Measurements from ENCODE around the gene FBXW2. TPM values are rescaled to one million over a fixed set of nuclear protein-coding genes. Genes with fewer than 3 reads are reported as not detected.

Gene FBXW2
- total RNA-seq, 1 donor from 2014 or later = 58.4 TPM

DNA sequence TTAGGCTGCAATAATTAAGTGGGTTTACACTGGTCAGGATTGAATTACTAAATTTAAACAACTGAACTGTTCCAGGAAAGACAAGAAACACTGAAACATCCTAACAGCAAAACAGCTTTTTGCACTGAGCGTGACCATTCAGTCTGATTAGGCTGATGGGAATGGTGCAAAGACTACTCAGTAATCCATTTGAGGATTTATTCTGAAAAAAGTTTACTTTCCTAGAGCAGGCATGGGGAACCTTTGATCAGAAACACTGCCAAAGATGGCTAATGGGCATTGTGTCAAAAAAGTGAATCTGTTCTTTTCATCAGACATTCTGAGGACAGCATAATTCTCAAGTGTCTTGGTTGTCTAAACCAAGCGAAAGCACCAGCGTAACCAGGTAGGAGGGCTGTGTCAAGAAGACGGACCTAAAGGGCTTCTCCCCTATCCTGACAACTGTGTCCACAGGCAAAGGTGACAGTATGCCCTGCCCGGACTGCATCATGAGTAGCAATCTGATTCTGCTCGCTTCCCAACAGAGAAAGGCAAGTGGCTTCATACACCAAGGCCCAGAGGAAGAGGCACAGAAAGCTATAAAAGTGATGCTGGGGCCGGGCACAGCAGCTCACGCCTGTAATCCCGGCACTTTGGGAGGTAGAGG is 33.3 kb downstream of the FBXW2 start:
- Mint-ChIP-seq H3K4me1 (ENCODE audit: unreplicated experiment) (no peaks in the 10 kb centered on the region), H3K27ac (ENCODE audit: unreplicated experiment) (no peak overlapping the region), H3K27me3 (ENCODE audit: unreplicated experiment) (no peaks in the 10 kb centered on the region), H3K9me3 (ENCODE audit: unreplicated experiment) (no peaks in the 10 kb centered on the region), H3K36me3 (ENCODE audit: low read depth, unreplicated experiment) (peaks cover 3% of the 10 kb centered on the region), H3K4me3 (ENCODE audit: unreplicated experiment) (no peak overlapping the region)
- DNase-seq (ENCODE audit: low spot score) = no peak
- TF ChIP-seq, protein P1, sequence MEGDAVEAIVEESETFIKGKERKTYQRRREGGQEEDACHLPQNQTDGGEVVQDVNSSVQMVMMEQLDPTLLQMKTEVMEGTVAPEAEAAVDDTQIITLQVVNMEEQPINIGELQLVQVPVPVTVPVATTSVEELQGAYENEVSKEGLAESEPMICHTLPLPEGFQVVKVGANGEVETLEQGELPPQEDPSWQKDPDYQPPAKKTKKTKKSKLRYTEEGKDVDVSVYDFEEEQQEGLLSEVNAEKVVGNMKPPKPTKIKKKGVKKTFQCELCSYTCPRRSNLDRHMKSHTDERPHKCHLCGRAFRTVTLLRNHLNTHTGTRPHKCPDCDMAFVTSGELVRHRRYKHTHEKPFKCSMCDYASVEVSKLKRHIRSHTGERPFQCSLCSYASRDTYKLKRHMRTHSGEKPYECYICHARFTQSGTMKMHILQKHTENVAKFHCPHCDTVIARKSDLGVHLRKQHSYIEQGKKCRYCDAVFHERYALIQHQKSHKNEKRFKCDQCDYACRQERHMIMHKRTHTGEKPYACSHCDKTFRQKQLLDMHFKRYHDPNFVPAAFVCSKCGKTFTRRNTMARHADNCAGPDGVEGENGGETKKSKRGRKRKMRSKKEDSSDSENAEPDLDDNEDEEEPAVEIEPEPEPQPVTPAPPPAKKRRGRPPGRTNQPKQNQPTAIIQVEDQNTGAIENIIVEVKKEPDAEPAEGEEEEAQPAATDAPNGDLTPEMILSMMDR (IDR thresholded peaks at IDR 0.05; ENCODE audit: unreplicated experiment) = no peak

DNA sequence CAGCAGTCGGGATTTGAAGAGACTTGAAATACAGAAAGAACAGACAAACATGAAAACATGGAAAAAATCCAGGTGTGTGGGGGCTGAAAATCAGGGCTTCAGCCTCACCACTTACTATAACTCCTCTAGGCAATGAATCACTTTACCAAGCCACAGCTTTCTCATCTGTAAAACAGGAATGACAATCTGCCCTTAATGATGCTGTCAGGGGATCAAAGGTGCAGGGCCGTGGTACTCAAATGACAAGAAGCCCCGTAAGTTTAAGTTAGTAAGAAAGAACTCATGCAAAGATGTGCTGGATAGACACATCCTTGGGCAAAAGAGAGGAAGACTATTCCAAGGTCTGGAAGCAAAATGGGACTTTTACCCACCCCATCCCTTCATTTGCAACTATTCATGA is 34.7 kb downstream of the FBXW2 start:
- TF ChIP-seq, protein P1 (IDR thresholded peaks at IDR 0.05; ENCODE audit: unreplicated experiment) = no peak
- peaks cover 3% of the 10 kb centered on the region for H3K36me3 Mint-ChIP-seq (ENCODE audit: low read depth, unreplicated experiment)
- H3K27me3 Mint-ChIP-seq (ENCODE audit: unreplicated experiment) = no peaks in the 10 kb centered on the region
- no peak for DNase-seq (ENCODE audit: low spot score)
- H3K27ac Mint-ChIP-seq (ENCODE audit: unreplicated experiment) = no peak overlapping the region
- H3K4me1 Mint-ChIP-seq (ENCODE audit: unreplicated experiment) = no peaks in the 10 kb centered on the region
- H3K4me3 Mint-ChIP-seq (ENCODE audit: unreplicated experiment) = no peak overlapping the region
- no peaks in the 10 kb centered on the region for H3K9me3 Mint-ChIP-seq (ENCODE audit: unreplicated experiment)

DNA sequence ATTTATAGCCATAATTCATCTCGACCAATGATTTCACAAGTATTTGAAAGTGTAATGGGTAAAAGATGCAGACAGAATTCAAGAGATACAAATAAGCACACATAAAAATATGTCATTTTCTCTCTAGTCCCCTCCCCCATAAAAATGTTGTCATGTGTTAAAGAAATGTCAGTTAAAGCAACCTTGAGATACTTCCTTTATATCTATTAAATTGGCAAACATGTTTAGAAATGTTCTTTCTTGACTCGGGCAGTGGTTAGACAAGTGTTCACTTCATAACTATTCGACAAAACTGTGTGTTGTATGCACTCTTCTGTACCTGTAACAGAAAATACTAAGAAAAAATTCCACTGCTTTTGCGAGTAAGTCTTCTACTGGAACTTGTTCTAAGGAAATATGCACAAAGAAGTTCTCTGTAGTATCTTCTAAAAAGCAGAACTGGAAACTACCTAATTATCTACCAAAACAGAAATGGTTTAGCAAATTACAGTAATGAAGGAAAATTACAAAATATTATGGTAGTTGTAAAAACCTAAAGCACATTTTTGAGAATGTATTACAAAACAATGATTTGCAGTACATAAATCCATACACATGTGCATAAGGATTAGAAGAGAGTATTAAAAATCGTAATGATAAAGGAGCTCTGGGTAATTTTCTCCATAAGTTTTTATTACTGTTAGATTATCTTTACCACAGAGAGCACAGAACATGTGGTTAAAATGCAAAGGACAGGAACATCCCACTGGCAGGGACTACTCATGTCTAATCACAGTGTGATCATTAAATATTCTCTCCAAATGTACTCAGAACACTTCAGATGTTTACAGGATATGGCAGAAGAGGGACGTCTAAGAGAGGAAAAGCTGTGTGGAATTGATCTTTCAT is 35.9 kb downstream of the FBXW2 start:
- H3K36me3 Mint-ChIP-seq (ENCODE audit: low read depth, unreplicated experiment) = peaks cover 3% of the 10 kb centered on the region
- no peak overlapping the region for H3K27ac Mint-ChIP-seq (ENCODE audit: unreplicated experiment)
- TF ChIP-seq, protein P1 (IDR thresholded peaks at IDR 0.05; ENCODE audit: unreplicated experiment) = no peak
- H3K27me3 Mint-ChIP-seq (ENCODE audit: unreplicated experiment) = no peaks in the 10 kb centered on the region
- no peaks in the 10 kb centered on the region for H3K4me1 Mint-ChIP-seq (ENCODE audit: unreplicated experiment)
- no peaks in the 10 kb centered on the region for H3K9me3 Mint-ChIP-seq (ENCODE audit: unreplicated experiment)
- H3K4me3 Mint-ChIP-seq (ENCODE audit: unreplicated experiment) = no peak overlapping the region
- DNase-seq (ENCODE audit: low spot score) = no peak

DNA sequence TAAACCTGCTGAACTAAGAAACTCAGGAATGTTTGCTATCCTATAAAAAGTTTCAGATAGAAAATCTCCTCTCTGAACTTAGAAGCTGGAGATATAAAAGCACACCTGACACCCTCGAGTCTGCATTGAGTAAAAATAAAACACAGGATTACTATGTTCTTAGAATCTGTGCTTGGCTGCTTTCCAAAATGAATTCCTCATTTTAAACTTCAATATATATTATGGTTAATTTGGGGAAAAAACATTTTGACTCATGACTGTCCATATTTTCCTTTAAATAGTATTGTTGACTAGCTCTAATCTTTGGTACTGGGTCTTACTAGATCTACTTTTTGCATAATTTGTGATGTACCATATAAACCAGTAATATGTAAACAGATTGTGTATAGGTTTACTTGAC is 36.7 kb downstream of the FBXW2 start:
- Mint-ChIP-seq H3K36me3 (ENCODE audit: low read depth, unreplicated experiment) (peaks cover 3% of the 10 kb centered on the region), H3K9me3 (ENCODE audit: unreplicated experiment) (no peaks in the 10 kb centered on the region), H3K27me3 (ENCODE audit: unreplicated experiment) (no peaks in the 10 kb centered on the region), H3K27ac (ENCODE audit: unreplicated experiment) (no peak overlapping the region), H3K4me1 (ENCODE audit: unreplicated experiment) (no peaks in the 10 kb centered on the region), H3K4me3 (ENCODE audit: unreplicated experiment) (no peak overlapping the region)
- no peak for DNase-seq (ENCODE audit: low spot score)
- TF ChIP-seq, protein P1 (IDR thresholded peaks at IDR 0.05; ENCODE audit: unreplicated experiment) = no peak

Measured in endothelial cell (in vitro differentiated cells).